Mesothelial cell of epicardium (in vitro differentiated cells): ENCODE measurements around the gene EZH2. TPM values are rescaled to one million over a fixed set of nuclear protein-coding genes. Genes with fewer than 3 reads are reported as not detected.

Experiments
- DNase-seq, 2 experiments: peaks; one replicate each; pipeline ENCODE4 v3.0.0; 2021; ENCODE audit warnings: low spot score in 2 of 2; ENCODE audit not compliant: unreplicated experiment in 2 of 2
- H3K27ac Mint-ChIP-seq: 2 replicates; pipeline ENCODE4 v1.8.0; 2021; ENCODE audit warnings: mixed read lengths
- H3K27me3 Mint-ChIP-seq: 2 replicates; pipeline ENCODE4 v1.8.0; 2021; ENCODE audit warnings: low read depth, mixed read lengths
- H3K36me3 Mint-ChIP-seq: 2 replicates; pipeline ENCODE4 v1.8.0; 2021; ENCODE audit warnings: mixed read lengths
- H3K4me1 Mint-ChIP-seq: 2 replicates; pipeline ENCODE4 v1.8.0; 2021; ENCODE audit warnings: mixed read lengths
- H3K4me3 Mint-ChIP-seq: 2 replicates; pipeline ENCODE4 v1.8.0; 2021; ENCODE audit warnings: mild to moderate bottlenecking, moderate library complexity, mixed read lengths
- H3K9me3 Mint-ChIP-seq: 2 replicates; pipeline ENCODE4 v1.8.0; 2021; ENCODE audit warnings: mixed read lengths
- CTCF ChIP-seq: fragments of 200-600 bp; sonication (generic); IDR thresholded peaks from one replicate; pipeline ENCODE4 v1.5.0; 2021; ENCODE audit warnings: antibody characterized with exemption; ENCODE audit not compliant: unreplicated experiment
- total RNA-seq: library from RNA; stranded (reverse); gene quantifications from 3 replicates; pipeline ENCODE4 v1.2.1, GENCODE V29; 2021

EZH2 gene
- total RNA-seq, 1 donor from 2014 or later: 29.2 TPM

DNA sequence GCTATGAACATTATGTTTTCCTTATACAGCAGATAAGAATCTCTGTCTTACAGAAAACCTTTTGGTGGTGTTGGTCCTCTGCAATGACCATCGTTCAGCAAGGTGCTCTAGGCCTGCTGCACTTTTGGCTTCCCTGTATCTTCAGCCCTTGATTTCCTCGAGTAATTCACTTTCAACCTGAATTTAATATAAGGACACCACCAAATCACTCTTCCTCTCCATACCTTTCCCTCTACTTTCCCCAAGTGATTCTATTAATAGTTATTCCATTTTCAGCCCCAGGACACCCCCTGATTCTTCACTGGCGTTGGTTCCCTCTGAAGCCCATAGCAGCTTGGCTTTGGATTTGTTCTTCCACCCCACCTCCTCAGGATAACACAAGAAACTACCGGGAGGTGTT is 72.2 kb downstream of the EZH2 start:
- DNase-seq: no peak
- Mint-ChIP-seq H3K9me3 (no peaks in the 10 kb centered on the region), H3K36me3 (peaks cover 17% of the 10 kb centered on the region), H3K27ac (no peak overlapping the region), H3K27me3 (no peaks in the 10 kb centered on the region), H3K4me3 (no peak overlapping the region), H3K4me1 (peaks cover 6% of the 10 kb centered on the region)
- TF ChIP-seq CTCF: no peak

DNA sequence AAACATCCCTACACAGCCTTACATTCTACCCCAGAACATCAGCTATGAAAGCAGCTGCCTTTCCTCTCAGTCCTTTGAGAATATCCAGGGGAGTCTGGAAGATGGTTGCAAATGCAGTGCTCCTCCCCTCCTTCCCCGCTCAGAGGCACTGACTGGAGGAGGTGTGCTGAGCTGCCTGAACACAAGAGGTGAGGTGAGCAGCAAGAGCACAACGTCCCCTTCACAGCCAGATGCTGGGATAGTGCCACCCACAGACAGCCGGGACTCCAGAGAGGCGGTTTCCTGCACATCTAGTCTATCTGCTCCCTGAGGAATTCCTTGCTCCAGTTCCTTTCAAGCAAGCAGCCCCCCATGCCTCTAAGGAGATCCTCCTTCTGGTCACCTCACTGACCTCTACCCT is 74.2 kb downstream of the EZH2 start:
- Mint-ChIP-seq H3K9me3 (no peaks in the 10 kb centered on the region), H3K27me3 (no peaks in the 10 kb centered on the region), H3K4me1 (peaks cover 6% of the 10 kb centered on the region), H3K4me3 (no peak overlapping the region), H3K36me3 (peaks cover 23% of the 10 kb centered on the region), H3K27ac (peak overlapping the region; percentile 60)
- no peak for DNase-seq
- TF ChIP-seq CTCF: no peak

DNA sequence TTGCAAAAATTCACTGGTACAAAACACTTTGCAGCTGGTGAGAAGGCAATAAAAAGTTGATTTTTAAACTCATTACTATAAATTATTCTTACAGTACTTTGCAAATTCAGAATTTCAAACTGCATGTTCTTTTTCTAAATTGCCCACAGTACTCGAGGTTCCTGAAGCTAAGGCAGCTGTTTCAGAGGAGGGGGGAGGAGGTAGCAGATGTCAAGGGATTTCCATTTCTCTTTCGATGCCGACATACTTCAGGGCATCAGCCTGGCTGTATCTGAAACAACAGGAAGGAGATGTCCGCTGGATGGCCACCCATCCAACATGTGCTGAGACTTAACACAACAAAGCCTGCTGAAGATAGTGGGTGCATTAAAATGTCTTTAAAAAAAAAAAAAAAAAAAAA is 76.7 kb downstream of the EZH2 start:
- H3K36me3 Mint-ChIP-seq: peaks cover 23% of the 10 kb centered on the region
- H3K27me3 Mint-ChIP-seq: no peaks in the 10 kb centered on the region
- no peaks in the 10 kb centered on the region for H3K9me3 Mint-ChIP-seq
- H3K4me3 Mint-ChIP-seq: no peak overlapping the region
- no peaks in the 10 kb centered on the region for H3K4me1 Mint-ChIP-seq
- no peak for DNase-seq
- H3K27ac Mint-ChIP-seq: no peak overlapping the region
- TF ChIP-seq CTCF: no peak

GRCh38 chr7:148806187-148806586 is 77.9 kb downstream of the EZH2 start:
- H3K36me3 Mint-ChIP-seq: peaks cover 30% of the 10 kb centered on the region
- peak overlapping the region; percentile 33 for H3K27ac Mint-ChIP-seq
- no peak for DNase-seq
- no peak for TF ChIP-seq CTCF
- no peak overlapping the region for H3K4me3 Mint-ChIP-seq
- H3K4me1 Mint-ChIP-seq: no peaks in the 10 kb centered on the region
- H3K27me3 Mint-ChIP-seq: no peaks in the 10 kb centered on the region
- no peaks in the 10 kb centered on the region for H3K9me3 Mint-ChIP-seq

DNA sequence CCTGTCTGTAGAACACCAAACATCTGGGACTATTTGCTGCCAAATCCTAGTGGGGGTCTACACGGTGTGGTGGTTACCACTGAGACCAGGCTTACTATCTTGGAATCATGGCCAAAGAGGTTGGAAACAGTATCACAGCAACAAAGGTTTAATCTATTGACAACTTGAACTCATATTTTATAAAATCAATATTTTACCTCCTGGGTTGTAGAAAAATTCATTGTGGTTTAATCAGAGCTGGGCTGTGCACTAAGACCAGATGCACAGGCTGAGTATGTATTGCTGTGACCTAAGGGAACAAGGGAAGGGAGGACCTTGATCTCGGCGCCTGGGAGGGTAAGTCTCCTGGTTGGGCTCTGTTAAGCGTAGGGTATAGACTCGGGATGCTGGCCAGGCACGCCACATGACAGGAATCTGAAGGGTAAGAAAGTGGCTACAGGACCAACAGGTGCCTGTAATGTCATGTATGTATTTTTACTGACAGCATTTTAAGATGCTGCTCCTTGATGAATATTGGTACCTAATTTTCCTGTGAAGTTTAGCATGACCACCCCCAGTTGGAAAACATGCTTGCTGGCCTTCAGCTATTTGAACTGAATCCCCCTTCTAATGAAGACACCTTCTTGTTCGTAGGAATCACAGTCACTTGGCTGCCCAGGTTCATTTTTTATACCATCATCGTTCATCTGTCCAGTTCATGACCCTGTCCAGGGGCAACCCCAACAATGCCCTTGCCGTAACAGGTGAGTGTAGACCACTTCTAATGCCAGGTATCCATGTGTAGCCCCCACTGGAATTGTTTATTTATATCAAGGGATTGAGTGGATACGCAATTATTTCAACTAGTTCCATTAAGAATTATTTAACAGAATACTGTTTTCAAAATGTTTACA is 79.5 kb downstream of the EZH2 start:
- no peak for DNase-seq
- Mint-ChIP-seq H3K36me3 (peaks cover 39% of the 10 kb centered on the region), H3K4me3 (no peak overlapping the region), H3K4me1 (no peaks in the 10 kb centered on the region), H3K27me3 (no peaks in the 10 kb centered on the region), H3K27ac (no peak overlapping the region), H3K9me3 (no peaks in the 10 kb centered on the region)
- no peak for TF ChIP-seq CTCF
